ENCODE measurements around the gene RENBP.

- TF ChIP-seq RXRA (CRISPR knock-in tag; IDR thresholded peaks at IDR 0.05) (no peak), PATZ1 (CRISPR knock-in tag; IDR thresholded peaks at IDR 0.05) (no peak), GTF2F1 (IDR thresholded peaks at IDR 0.05; ENCODE audit: low read length) (no peak), SP1 (IDR thresholded peaks at IDR 0.05) (no peak), SP1 (CRISPR knock-in tag; IDR thresholded peaks at IDR 0.05) (no peak), TAF1 (CRISPR knock-in tag; IDR thresholded peaks at IDR 0.05) (no peak), KLF9 (CRISPR knock-in tag; IDR thresholded peaks at IDR 0.05; ENCODE audit: low read depth) (no peak), CTCF (CRISPR knock-in tag; IDR thresholded peaks at IDR 0.05) (no peak), RXRB (CRISPR knock-in tag; IDR thresholded peaks at IDR 0.05; ENCODE audit: borderline replicate concordance) (no peak), ARID3A (IDR thresholded peaks at IDR 0.05; ENCODE audit: low read depth, low read length) (no peak), PHB2 (IDR thresholded peaks at IDR 0.05; ENCODE audit: partially characterized antibody) (no peak), BHLHE40 (IDR thresholded peaks at IDR 0.05; ENCODE audit: low read length) (no peak), TCF12 (IDR thresholded peaks at IDR 0.05) (no peak), TCF12 (CRISPR knock-in tag; IDR thresholded peaks at IDR 0.05) (no peak), ZNF646 (CRISPR knock-in tag; IDR thresholded peaks at IDR 0.05) (no peak), NONO (IDR thresholded peaks at IDR 0.05) (no peak), NONO (CRISPR knock-in tag; conservative IDR thresholded peaks at IDR 0.05) (no peak)
Measured at GRCh38 chrX:153917869-153918268, 26.6 kb downstream of the RENBP start.

Data from HepG2 (cell line).